CD4-positive, alpha-beta T cell (primary cell): ENCODE measurements around the gene LGI2. TPM values are rescaled to one million over a fixed set of nuclear protein-coding genes. Genes with fewer than 3 reads are reported as not detected.

Experiments used
- ATAC-seq: fragments of 200-7000 bp; cut with Tn5 transposase; one replicate; pipeline ENCODE4 v1.10.0; 2022; ENCODE audit warnings: mild to moderate bottlenecking; ENCODE audit not compliant: poor library complexity
- CTCF ChIA-PET: fragments of 350-600 bp; sonication (Branson Sonifier 250); formaldehyde crosslinking; loops from one replicate; lab custom pipeline; 2021; ENCODE audit warnings: antibody characterized with exemption, inconsistent platforms; lab: Charles Lee
- POLR2A ChIA-PET: fragments of 350-600 bp; sonication (Branson Sonifier 250); formaldehyde crosslinking; loops from one replicate; lab custom pipeline; 2021; ENCODE audit warnings: antibody characterized with exemption, inconsistent platforms; lab: Charles Lee
- DNase-seq, 14 experiments: peaks; one replicate each; pipeline ENCODE4 v3.0.0-alpha.2; 2013 to 2020; ENCODE audit warnings: mixed read lengths in 2 of 14
- H3K27ac ChIP-seq, 2 donors: one replicate each; pipeline versions ENCODE4 v1.5.1 to v1.7.0; 2013; ENCODE audit warnings: low read length in 2 of 2, low read depth in 1 of 2, mild to moderate bottlenecking in 1 of 2
- H3K27me3 ChIP-seq, 2 experiments: 1 replicate in 1 of 2; 2 replicates in 1 of 2; pipeline versions ENCODE4 v1.6.1 to v1.7.0; 2013; ENCODE audit warnings: low read length in 2 of 2, control low read depth in 1 of 2, mild to moderate bottlenecking in 1 of 2, moderate library complexity in 1 of 2; ENCODE audit not compliant: insufficient read depth in 2 of 2, control insufficient read depth in 1 of 2
- H3K36me3 ChIP-seq: one replicate; pipeline ENCODE4 v1.6.1; 2013; ENCODE audit warnings: low read length, control low read depth; ENCODE audit not compliant: insufficient read depth
- H3K4me1 ChIP-seq: one replicate; pipeline ENCODE4 v1.6.1; 2013; ENCODE audit warnings: low read length, control low read depth; ENCODE audit not compliant: insufficient read depth
- H3K4me3 ChIP-seq: one replicate; pipeline ENCODE4 v1.5.1; 2013; ENCODE audit warnings: mild to moderate bottlenecking, low read length, moderate library complexity
- H3K9me3 ChIP-seq, 2 experiments: 1 replicate in 1 of 2; 2 replicates in 1 of 2; pipeline versions ENCODE4 v1.6.1 to v1.7.0; 2013; ENCODE audit warnings: low read length in 2 of 2, mild to moderate bottlenecking in 2 of 2, control low read depth in 1 of 2, moderate library complexity in 1 of 2; ENCODE audit not compliant: control insufficient read depth in 1 of 2, insufficient read depth in 1 of 2
- H3K27ac Mint-ChIP-seq: one replicate; pipeline ENCODE4 v1.8.0; 2020; ENCODE audit warnings: mixed read lengths
- H3K27me3 Mint-ChIP-seq: one replicate; pipeline ENCODE4 v1.8.0; 2021; ENCODE audit warnings: mixed read lengths
- H3K36me3 Mint-ChIP-seq: one replicate; pipeline ENCODE4 v1.8.0; 2021; ENCODE audit warnings: low read depth, mixed read lengths
- H3K4me1 Mint-ChIP-seq: one replicate; pipeline ENCODE4 v1.8.0; 2021; ENCODE audit warnings: low read depth, mixed read lengths
- H3K4me3 Mint-ChIP-seq: one replicate; pipeline ENCODE4 v1.8.0; 2020; ENCODE audit warnings: mild to moderate bottlenecking, mixed read lengths
- H3K9me3 Mint-ChIP-seq: one replicate; pipeline ENCODE4 v1.8.0; 2020; ENCODE audit warnings: mixed read lengths
- intact Hi-C, 2 experiments: fragments of 100-400 bp; cut with DNase I in 1 of 2; cut with micrococcal nuclease in 1 of 2; formaldehyde crosslinking; loops; one replicate each; pipeline versions ENCODE4 v1.15.1 to v1.9.0; 2023 to 2025; cut with DNase I, micrococcal nuclease
- total RNA-seq, 174 experiments: library from RNA in 2 of 174; stranded (reverse) in 2 of 174; gene quantifications; one replicate each; pipeline ENCODE4 v1.2.3 and lab custom pipeline; 2021 to 2026
- TF ChIP-seq, protein P1 (sequence below): fragments of 200-600 bp; IDR thresholded peaks from one replicate; pipeline ENCODE4 v1.8.0; 2022; ENCODE audit warnings: antibody characterized with exemption, mild to moderate bottlenecking

Gene LGI2
- total RNA-seq, 2 experiments from 2014 or later: not detected

DNA sequence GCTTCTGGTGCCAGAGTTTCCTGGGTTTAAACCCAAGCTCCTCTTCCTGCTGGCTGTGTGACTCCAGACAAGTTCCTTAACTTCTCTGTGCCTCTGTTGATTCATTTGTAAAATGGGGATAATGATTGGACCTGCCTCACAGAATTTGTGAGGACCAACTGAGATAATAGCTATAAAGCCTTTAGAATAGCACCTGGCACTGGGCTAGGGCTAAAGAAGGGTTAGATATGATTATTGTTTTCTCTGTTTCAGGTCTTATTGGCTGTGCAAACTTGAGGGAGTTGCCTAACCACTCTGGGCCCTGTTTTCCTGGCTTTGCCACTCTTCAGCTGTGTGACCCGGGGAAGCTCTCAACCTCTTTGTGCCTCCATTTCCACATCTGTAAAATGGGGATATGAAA, 37.8 kb downstream of the LGI2 start:
- H3K4me3 Mint-ChIP-seq: no peak overlapping the region
- H3K36me3 Mint-ChIP-seq: no peaks in the 10 kb centered on the region
- no peaks in the 10 kb centered on the region for H3K9me3 Mint-ChIP-seq
- Histone ChIP-seq H3K9me3 (no peaks in the 10 kb centered on the region), H3K27me3 (peaks cover 0 to 3% of the 10 kb centered on the region in 2 experiments), H3K27ac (no peak overlapping the region), H3K36me3 (no peaks in the 10 kb centered on the region), H3K4me1 (no peaks in the 10 kb centered on the region), H3K4me3 (no peak overlapping the region)
- TF ChIP-seq, protein P1, sequence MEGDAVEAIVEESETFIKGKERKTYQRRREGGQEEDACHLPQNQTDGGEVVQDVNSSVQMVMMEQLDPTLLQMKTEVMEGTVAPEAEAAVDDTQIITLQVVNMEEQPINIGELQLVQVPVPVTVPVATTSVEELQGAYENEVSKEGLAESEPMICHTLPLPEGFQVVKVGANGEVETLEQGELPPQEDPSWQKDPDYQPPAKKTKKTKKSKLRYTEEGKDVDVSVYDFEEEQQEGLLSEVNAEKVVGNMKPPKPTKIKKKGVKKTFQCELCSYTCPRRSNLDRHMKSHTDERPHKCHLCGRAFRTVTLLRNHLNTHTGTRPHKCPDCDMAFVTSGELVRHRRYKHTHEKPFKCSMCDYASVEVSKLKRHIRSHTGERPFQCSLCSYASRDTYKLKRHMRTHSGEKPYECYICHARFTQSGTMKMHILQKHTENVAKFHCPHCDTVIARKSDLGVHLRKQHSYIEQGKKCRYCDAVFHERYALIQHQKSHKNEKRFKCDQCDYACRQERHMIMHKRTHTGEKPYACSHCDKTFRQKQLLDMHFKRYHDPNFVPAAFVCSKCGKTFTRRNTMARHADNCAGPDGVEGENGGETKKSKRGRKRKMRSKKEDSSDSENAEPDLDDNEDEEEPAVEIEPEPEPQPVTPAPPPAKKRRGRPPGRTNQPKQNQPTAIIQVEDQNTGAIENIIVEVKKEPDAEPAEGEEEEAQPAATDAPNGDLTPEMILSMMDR: no peak
- H3K4me1 Mint-ChIP-seq: no peaks in the 10 kb centered on the region
- DNase-seq: no peak
- intact Hi-C loops: no loop called here
- ChIA-PET POLR2A (no interaction called here), CTCF (no interaction called here)
- H3K27ac Mint-ChIP-seq: no peak overlapping the region
- H3K27me3 Mint-ChIP-seq: peaks cover 7% of the 10 kb centered on the region
- ATAC-seq: no peak

DNA sequence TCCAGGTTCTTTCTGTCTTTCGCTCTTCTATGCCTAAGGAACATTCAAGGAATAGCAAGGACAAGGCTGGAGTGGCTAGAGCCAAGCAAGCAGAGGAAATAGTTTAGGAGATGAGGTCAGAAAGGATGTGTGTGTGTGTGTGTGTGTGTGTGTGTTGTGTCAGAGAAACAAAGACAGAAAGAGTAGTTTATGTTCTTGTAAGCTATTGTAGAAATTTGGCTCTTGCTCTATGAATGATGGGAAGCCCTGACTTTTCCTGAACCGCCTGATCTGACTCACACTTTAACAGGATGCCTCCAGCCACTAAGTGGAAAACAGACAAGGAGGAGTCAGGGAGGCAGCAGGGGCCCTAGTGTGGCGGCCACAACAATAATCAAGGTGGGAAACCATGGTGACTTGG, 39.7 kb downstream of the LGI2 start:
- no peaks in the 10 kb centered on the region for H3K9me3 Mint-ChIP-seq
- ATAC-seq (no peak), DNase-seq (no peak)
- H3K4me3 Mint-ChIP-seq: no peak overlapping the region
- no peaks in the 10 kb centered on the region for H3K27me3 ChIP-seq
- no peaks in the 10 kb centered on the region for H3K4me1 Mint-ChIP-seq
- TF ChIP-seq, protein P1: no peak
- POLR2A ChIA-PET: no interaction called here
- H3K36me3 ChIP-seq: no peaks in the 10 kb centered on the region
- no peaks in the 10 kb centered on the region for H3K4me1 ChIP-seq
- intact Hi-C loops: no loop called here
- no peaks in the 10 kb centered on the region for H3K36me3 Mint-ChIP-seq
- CTCF ChIA-PET: interaction anchor here (2.9 kb wide), 1 partner anchor 10 kb away, joined by 12 read pairs; no protein-coding TSS in a partner anchor
- H3K4me3 ChIP-seq: no peak overlapping the region
- peaks cover 0 to 3% of the 10 kb centered on the region in 2 experiments for H3K9me3 ChIP-seq
- no peaks in the 10 kb centered on the region for H3K27me3 Mint-ChIP-seq
- H3K27ac Mint-ChIP-seq: no peak overlapping the region
- no peak overlapping the region for H3K27ac ChIP-seq

DNA sequence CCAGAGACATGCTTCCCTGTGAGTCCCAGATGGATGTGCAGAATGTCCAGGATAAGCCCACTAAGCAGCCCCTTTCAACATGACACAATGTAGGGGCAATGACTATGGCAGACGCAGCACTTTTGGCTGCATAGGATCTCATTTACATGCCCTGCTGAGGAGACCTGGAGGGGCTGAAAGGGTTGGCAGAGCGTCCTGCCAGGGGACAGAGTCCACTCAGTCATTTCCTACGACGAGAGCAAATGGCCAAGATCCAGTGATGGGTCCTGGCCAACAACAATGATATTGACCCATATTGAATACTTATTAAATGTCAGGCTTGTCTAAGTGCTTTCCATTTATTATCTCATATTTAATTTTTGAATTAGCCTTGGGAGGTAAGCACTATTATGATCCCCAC, 41.4 kb downstream of the LGI2 start:
- H3K36me3 ChIP-seq: no peaks in the 10 kb centered on the region
- DNase-seq: no peak
- ChIA-PET CTCF (no interaction called here), POLR2A (no interaction called here)
- Mint-ChIP-seq H3K27me3 (no peaks in the 10 kb centered on the region), H3K9me3 (no peaks in the 10 kb centered on the region), H3K36me3 (no peaks in the 10 kb centered on the region), H3K4me1 (no peaks in the 10 kb centered on the region), H3K27ac (no peak overlapping the region), H3K4me3 (no peak overlapping the region)
- no peaks in the 10 kb centered on the region for H3K27me3 ChIP-seq
- no peak overlapping the region for H3K4me3 ChIP-seq
- H3K4me1 ChIP-seq: no peaks in the 10 kb centered on the region
- TF ChIP-seq, protein P1: no peak
- H3K27ac ChIP-seq: no peak overlapping the region
- no peak for ATAC-seq
- intact Hi-C loops: loop anchor here in 1 of 2 experiments (10.0 kb wide), 1 partner anchor 155 kb away; no protein-coding TSS in a partner anchor
- peaks cover 0 to 3% of the 10 kb centered on the region in 2 experiments for H3K9me3 ChIP-seq
